Ishikawa (cell line): ENCODE data around the gene HBS1L.

Experiments used
- CEBPB ChIP-seq: IDR thresholded peaks from 2 replicates; pipeline ENCODE4 v1.6.1; 2012
- CREB1 ChIP-seq: IDR thresholded peaks from 2 replicates; pipeline ENCODE4 v1.6.1; 2012; ENCODE audit warnings: low read depth
- EGR1 ChIP-seq: IDR thresholded peaks from 2 replicates; pipeline ENCODE4 v1.6.1; 2012
- EP300 ChIP-seq: IDR thresholded peaks from 2 replicates; pipeline ENCODE4 v1.6.1; 2012; ENCODE audit warnings: borderline replicate concordance
- FOXM1 ChIP-seq: IDR thresholded peaks from 2 replicates; pipeline ENCODE4 v1.6.1; 2012; ENCODE audit warnings: low read depth, borderline replicate concordance
- MAX ChIP-seq: IDR thresholded peaks from 2 replicates; pipeline ENCODE4 v1.6.1; 2012
- NFIC ChIP-seq: IDR thresholded peaks from 2 replicates; pipeline ENCODE4 v1.6.1; 2012
- RAD21 ChIP-seq: IDR thresholded peaks from 2 replicates; pipeline ENCODE4 v1.6.1; 2012; ENCODE audit warnings: low read depth
- REST ChIP-seq: IDR thresholded peaks from 2 replicates; pipeline ENCODE4 v1.6.1; 2012; ENCODE audit warnings: low read depth, mild to moderate bottlenecking
- TAF1 ChIP-seq: IDR thresholded peaks from 2 replicates; pipeline ENCODE4 v1.6.1; 2012; ENCODE audit warnings: low read depth, mild to moderate bottlenecking
- TCF12 ChIP-seq: IDR thresholded peaks from 2 replicates; pipeline ENCODE4 v1.6.1; 2012; ENCODE audit warnings: low read depth
- TEAD4 ChIP-seq: IDR thresholded peaks from 2 replicates; pipeline ENCODE4 v1.6.1; 2012
- YY1 ChIP-seq: IDR thresholded peaks from 2 replicates; pipeline ENCODE4 v1.6.1; 2012; ENCODE audit warnings: low read depth
- ZBTB7A ChIP-seq: IDR thresholded peaks from 2 replicates; pipeline ENCODE4 v1.6.1; 2012; ENCODE audit warnings: low read depth
- TF ChIP-seq, protein P1 (sequence below): IDR thresholded peaks from 2 replicates; pipeline ENCODE4 v1.6.1; 2012

The HBS1L gene

DNA sequence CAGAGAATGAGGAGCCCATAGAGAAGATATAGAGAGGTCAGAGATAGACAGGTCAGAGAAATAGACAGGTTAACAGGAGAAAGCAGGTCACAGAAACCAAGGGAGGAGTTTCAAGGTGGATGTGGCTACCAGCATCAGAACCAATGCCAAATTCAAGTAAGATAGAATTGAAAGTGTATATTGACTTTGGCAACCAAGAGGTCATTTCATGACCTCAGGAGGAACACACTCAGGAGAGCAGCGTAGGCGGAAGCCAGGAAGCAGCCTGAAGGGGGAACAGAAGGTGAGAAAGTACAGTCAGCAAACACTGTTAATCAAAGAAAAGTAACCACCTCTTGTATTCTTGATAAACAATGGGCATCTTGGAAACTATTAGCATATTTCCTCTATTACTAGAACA lies 70.8 kb downstream of the HBS1L start:
- TF ChIP-seq, protein P1, sequence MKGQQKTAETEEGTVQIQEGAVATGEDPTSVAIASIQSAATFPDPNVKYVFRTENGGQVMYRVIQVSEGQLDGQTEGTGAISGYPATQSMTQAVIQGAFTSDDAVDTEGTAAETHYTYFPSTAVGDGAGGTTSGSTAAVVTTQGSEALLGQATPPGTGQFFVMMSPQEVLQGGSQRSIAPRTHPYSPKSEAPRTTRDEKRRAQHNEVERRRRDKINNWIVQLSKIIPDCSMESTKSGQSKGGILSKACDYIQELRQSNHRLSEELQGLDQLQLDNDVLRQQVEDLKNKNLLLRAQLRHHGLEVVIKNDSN = no peak
- no peak for TF ChIP-seq MAX
- no peak for TF ChIP-seq REST
- TF ChIP-seq EP300 = no peak
- TF ChIP-seq TAF1 = no peak
- TF ChIP-seq ZBTB7A = no peak

- TF ChIP-seq TCF12 (no peak), RAD21 (no peak), CREB1 (no peak), NFIC (no peak), EGR1 (no peak), TAF1 (no peak), YY1 (no peak), FOXM1 (no peak), ZBTB7A (no peak), MAX (no peak), REST (no peak), CEBPB (no peak), EP300 (no peak), TEAD4 (no peak)
- TF ChIP-seq, protein P1 = no peak
These were observed 72.5 kb downstream of the HBS1L start for GRCh38 chr6:134982161-134982560.

DNA sequence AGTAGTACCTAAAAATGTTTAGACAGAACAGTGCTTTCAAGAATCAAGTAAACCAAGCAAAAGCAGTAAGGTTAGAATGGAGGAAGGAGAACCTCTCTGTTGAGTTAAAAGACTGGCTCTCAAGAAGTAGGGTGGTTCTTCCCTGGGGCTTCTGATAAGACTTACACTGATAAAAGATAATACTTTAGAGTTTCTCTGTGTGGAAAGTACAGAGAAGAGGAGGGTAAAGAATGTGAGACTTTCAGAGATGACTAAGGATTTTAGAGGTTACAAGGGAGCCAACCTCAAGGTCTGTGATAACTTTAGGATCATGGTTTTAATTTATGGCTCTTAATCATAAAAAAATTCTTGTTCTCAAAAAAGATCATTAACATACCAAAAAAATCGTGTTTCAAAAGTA lies 73.8 kb downstream of the HBS1L start:
- TF ChIP-seq REST = no peak
- no peak for TF ChIP-seq YY1
- no peak for TF ChIP-seq EGR1
- TF ChIP-seq CREB1 = no peak
- TF ChIP-seq, protein P1 = no peak
- no peak for TF ChIP-seq TCF12
- TF ChIP-seq CEBPB = no peak

DNA sequence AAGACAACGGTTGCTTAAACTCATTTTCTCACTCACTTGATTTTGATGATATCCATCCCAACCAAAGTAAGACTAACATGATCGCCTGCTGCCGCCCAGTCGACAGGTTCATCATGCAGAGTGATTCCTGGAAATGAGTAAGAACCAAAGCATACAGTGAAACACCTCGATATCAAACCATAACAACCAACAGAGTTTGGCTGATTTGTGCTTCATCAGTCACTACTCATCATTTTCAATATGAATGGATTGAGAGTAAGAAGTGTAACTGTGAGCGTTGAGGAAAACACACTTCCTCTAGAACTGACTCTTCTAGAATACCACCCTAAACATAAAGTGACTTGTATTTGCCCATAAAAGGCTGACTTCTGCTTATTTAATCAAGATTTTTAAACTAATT lies 75.5 kb downstream of the HBS1L start:
- TF ChIP-seq YY1 = no peak
- no peak for TF ChIP-seq CREB1
- TF ChIP-seq CEBPB = no peak
- TF ChIP-seq TAF1 = no peak

GRCh38 chr6:134974370-134974769 lies 80.3 kb downstream of the HBS1L start:
- TF ChIP-seq FOXM1 (no peak), NFIC (no peak), TCF12 (no peak), EP300 (no peak), TEAD4 (no peak), REST (no peak), YY1 (no peak), EGR1 (no peak), CREB1 (no peak), TAF1 (no peak), RAD21 (no peak), MAX (no peak), ZBTB7A (no peak), CEBPB (no peak)
- TF ChIP-seq, protein P1 = no peak
